GM21360 (cell line): Measurements from ENCODE around the gene TOLLIP.

Experiments used
- ATAC-seq: cut with Tn5 transposase; IDR thresholded peaks from one replicate; pipeline ENCODE4 v1.9.1; 2021; ENCODE audit warnings: mild to moderate bottlenecking, moderate library complexity; ENCODE audit not compliant: unreplicated experiment

The TOLLIP gene

DNA sequence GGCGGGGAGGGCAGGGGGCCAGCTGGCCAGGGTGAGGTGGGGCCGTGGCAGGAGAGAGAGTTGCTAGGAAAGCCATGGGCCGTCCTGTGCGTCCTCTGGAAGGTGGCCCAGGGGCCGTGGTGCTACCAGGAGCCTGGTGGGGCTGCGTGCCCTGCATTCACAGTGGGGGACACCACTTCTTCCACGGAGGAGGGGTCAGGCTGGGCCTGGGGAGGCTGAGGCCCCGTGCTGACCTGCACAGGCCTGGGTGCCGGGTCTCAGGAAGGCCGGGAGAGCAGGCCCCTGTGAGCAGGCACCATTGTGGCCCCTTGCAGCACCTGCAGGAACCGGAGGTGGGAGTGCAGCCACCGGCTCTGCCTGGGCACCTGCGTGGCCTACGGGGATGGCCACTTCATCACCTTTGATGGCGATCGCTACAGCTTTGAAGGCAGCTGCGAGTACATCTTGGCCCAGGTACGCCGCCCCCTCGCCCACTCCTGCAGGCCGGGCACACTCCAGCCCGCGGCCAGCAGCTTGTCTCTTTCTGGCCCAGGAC lies 74.6 kb downstream of the TOLLIP start:
- no peak for ATAC-seq

GRCh38 chr11:1234054-1234720 lies 75.2 kb downstream of the TOLLIP start:
- no peak for ATAC-seq

GRCh38 chr11:1233351-1234053 lies 75.9 kb downstream of the TOLLIP start:
- ATAC-seq, result no peak

DNA sequence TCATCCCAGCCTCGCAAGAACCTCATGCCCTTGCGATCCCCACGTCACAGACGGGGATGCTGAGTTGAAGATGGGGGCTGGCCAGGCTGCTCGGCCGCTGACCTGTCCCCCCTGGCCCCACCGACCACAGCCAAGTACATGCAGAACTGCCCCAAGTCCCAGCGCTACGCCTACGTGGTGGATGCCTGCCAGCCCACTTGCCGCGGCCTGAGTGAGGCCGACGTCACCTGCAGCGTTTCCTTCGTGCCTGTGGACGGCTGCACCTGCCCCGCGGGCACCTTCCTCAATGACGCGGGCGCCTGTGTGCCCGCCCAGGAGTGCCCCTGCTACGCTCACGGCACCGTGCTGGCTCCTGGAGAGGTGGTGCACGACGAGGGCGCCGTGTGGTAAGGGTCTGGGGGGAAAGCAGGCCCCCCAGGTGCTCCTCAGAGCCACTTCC lies 76.5 kb downstream of the TOLLIP start:
- no peak for ATAC-seq

GRCh38 chr11:1232021-1232882 lies 77.2 kb downstream of the TOLLIP start:
- no peak for ATAC-seq

DNA sequence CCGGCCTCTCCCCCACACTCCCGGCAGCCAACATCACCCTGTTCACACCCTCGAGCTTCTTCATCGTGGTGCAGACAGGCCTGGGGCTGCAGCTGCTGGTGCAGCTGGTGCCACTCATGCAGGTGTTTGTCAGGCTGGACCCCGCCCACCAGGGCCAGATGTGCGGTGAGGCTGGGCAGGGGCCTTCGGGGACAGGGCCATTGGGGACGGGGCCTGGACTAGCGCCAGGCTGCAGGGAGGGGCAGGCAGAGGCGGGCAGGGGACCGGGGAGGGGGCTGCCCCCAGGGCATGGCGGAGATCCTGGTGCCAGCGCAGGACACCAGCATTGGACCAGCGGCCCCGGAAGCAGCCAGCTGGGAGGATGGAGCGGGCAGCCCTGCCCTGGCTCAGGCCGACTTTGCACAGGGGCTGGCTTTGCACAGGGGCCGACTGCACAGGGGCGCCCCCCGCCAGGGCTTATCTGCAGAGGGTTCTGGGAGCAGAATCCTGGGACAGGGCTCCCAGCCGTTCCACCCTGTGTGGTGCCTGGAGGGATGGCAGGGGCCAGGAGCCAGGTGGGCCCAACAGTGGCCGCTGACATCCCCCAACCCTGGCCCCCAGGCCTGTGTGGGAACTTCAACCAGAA lies 77.9 kb downstream of the TOLLIP start:
- no peak for ATAC-seq

GRCh38 chr11:1230456-1231395 lies 78.7 kb downstream of the TOLLIP start:
- no peak for ATAC-seq

DNA sequence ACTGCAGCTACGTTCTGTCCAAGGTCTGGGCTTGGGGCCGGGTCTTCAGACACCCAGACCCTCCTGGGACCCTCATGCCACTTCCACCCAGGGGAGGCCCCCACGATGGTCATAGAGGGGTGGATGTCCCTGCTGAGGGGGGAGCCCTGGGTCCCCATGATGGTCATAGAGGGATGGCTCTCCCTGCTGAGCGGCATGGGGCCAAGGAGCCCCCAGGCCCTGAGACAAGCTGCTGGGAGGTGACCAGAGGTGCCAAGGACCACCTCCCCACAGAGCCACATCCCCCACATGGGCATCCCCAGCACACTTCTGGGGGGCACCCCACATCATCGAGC lies 79.3 kb downstream of the TOLLIP start:
- no peak for ATAC-seq

GRCh38 chr11:1229471-1230120 lies 79.8 kb downstream of the TOLLIP start:
- no peak for ATAC-seq

- no peak for ATAC-seq
Measured at GRCh38 chr11:1228921-1229451, 80.4 kb downstream of the TOLLIP start.

DNA sequence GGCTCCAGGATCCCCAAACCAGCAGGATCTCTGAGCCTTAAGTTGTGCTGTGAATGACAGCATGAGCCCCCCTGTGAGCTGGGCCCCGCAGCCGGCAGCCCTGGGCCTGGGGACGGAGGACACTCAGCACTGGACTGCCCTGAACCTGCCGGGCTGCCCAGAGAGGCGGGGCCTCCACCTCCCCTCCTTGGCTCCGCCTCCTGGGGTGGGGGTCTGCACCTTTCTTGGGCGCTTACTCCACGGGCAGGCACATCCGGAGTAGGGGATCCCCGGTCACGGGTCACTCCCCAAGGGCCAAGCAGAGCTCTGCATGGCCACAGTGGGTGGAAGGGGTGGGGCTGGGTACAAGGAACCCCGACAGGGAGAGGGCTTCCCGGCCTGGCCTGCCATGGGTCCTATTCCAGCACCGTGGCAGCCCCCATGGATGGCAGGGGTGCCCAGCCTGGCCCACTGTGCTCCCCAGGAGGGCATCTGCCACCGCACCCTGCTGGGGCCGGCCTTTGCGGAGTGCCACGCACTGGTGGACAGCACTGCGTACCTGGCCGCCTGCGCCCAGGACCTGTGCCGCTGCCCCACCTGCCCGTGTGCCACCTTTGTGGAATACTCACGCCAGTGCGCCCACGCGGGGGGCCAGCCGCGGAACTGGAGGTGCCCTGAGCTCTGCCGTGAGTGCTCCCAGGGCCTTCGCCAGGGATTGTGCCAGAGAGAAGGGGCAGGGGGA lies 81.2 kb downstream of the TOLLIP start:
- ATAC-seq, result no peak

GRCh38 chr11:1227551-1228100 lies 81.8 kb downstream of the TOLLIP start:
- ATAC-seq, result no peak

- no peak for ATAC-seq
Measured at GRCh38 chr11:1226986-1227550, 82.4 kb downstream of the TOLLIP start.

- no peak for ATAC-seq
Measured at GRCh38 chr11:1226226-1226985, 83.0 kb downstream of the TOLLIP start.

- no peak for ATAC-seq
Measured at GRCh38 chr11:1225386-1226225, 83.8 kb downstream of the TOLLIP start.
